ENCODE data around the gene CERS6. TPM values are rescaled to one million over a fixed set of nuclear protein-coding genes. Genes with fewer than 3 reads are reported as not detected.

The CERS6 gene
- total RNA-seq, 8 experiments from 2014 or later, result 18.2 to 59.9 (median 39.7) TPM

GRCh38 chr2:168562971-168563370 is 106.9 kb downstream of the CERS6 start:
- no peak for ATAC-seq (replicated peaks in 6 of 8)
- Histone ChIP-seq H3K27ac (no peak overlapping the region), H3K4me3 (no peak overlapping the region), H3K4me1 (replicated peaks in 1 of 2) (peaks cover 0 to 19% of the 10 kb centered on the region in 2 donors)
- 80 to 100% (median 100%) methylated on average over 1 of the region's 1 CpG; no CpG with 5 or more reads in 2 of the 10 experiments for WGBS, 10 experiments
- in situ Hi-C loops (cut with MboI; ENCODE audit: low pct_unique_long_range_greater_than_20kb in 2 of 9, low sequenced_read_pairs in 9 of 9, unreplicated experiment in 9 of 9), result no loop called here

GRCh38 chr2:168564641-168565040 is 108.6 kb downstream of the CERS6 start:
- ATAC-seq (replicated peaks in 6 of 8), result no peak
- in situ Hi-C loops (cut with MboI; ENCODE audit: low pct_unique_long_range_greater_than_20kb in 2 of 9, low sequenced_read_pairs in 9 of 9, unreplicated experiment in 9 of 9), result no loop called here
- no peak overlapping the region for H3K4me3 ChIP-seq
- H3K4me1 ChIP-seq (replicated peaks in 1 of 2), result peaks cover 7 to 34% of the 10 kb centered on the region in 2 donors
- H3K27ac ChIP-seq, result no peak overlapping the region

GRCh38 chr2:168565112-168565511 is 109.0 kb downstream of the CERS6 start:
- peak in 1 of 8 experiments; percentile 43 for ATAC-seq (replicated peaks in 6 of 8)
- peaks cover 7 to 34% of the 10 kb centered on the region in 2 donors for H3K4me1 ChIP-seq (replicated peaks in 1 of 2)
- H3K4me3 ChIP-seq, result no peak overlapping the region
- no peak overlapping the region for H3K27ac ChIP-seq
- 58 to 100% (median 85%) methylated on average over 1 to 6 of the region's 6 CpGs for WGBS, 10 experiments
- in situ Hi-C loops (cut with MboI; ENCODE audit: low pct_unique_long_range_greater_than_20kb in 2 of 9, low sequenced_read_pairs in 9 of 9, unreplicated experiment in 9 of 9), result no loop called here

- H3K4me3 ChIP-seq, result no peak overlapping the region
- H3K4me1 ChIP-seq (replicated peaks in 1 of 2), result peaks cover 7 to 34% of the 10 kb centered on the region in 2 donors
- in situ Hi-C loops (cut with MboI; ENCODE audit: low pct_unique_long_range_greater_than_20kb in 2 of 9, low sequenced_read_pairs in 9 of 9, unreplicated experiment in 9 of 9), result no loop called here
- no peak overlapping the region for H3K27ac ChIP-seq
- 56 to 100% (median 100%) methylated on average over 1 to 2 of the region's 2 CpGs; no CpG with 5 or more reads in 1 of the 10 experiments for WGBS, 10 experiments
- ATAC-seq (replicated peaks in 6 of 8), result peak in 3 of 8 experiments; percentile 42 to 66 (median 57)
Observed at GRCh38 chr2:168565512-168565911, 109.4 kb downstream of the CERS6 start.

- peaks cover 7 to 34% of the 10 kb centered on the region in 2 donors for H3K4me1 ChIP-seq (replicated peaks in 1 of 2)
- ATAC-seq (replicated peaks in 6 of 8), result peak in 2 of 8 experiments; percentile 29 to 56
- H3K27ac ChIP-seq, result no peak overlapping the region
- H3K4me3 ChIP-seq, result no peak overlapping the region
- in situ Hi-C loops (cut with MboI; ENCODE audit: low pct_unique_long_range_greater_than_20kb in 2 of 9, low sequenced_read_pairs in 9 of 9, unreplicated experiment in 9 of 9), result no loop called here
Observed at GRCh38 chr2:168566974-168567665, 111.0 kb downstream of the CERS6 start.

GRCh38 chr2:168567836-168568235 is 111.8 kb downstream of the CERS6 start:
- Histone ChIP-seq H3K4me3 (no peak overlapping the region), H3K4me1 (replicated peaks in 1 of 2) (peaks cover 9 to 34% of the 10 kb centered on the region in 2 donors), H3K27ac (no peak overlapping the region)
- ATAC-seq (replicated peaks in 6 of 8), result peak in 3 of 8 experiments; percentile 11 to 24 (median 13)
- 49 to 100% (median 66%) methylated on average over 2 to 4 of the region's 4 CpGs; no CpG with 5 or more reads in 2 of the 10 experiments for WGBS, 10 experiments
- in situ Hi-C loops (cut with MboI; ENCODE audit: low pct_unique_long_range_greater_than_20kb in 2 of 9, low sequenced_read_pairs in 9 of 9, unreplicated experiment in 9 of 9), result no loop called here

- WGBS, 10 experiments, result 86 to 100% (median 92%) methylated on average over 1 to 6 of the region's 6 CpGs; no CpG with 5 or more reads in 1 of the 10 experiments
- no peak overlapping the region for H3K27ac ChIP-seq
- H3K4me3 ChIP-seq, result no peak overlapping the region
- in situ Hi-C loops (cut with MboI; ENCODE audit: low pct_unique_long_range_greater_than_20kb in 2 of 9, low sequenced_read_pairs in 9 of 9, unreplicated experiment in 9 of 9), result no loop called here
- ATAC-seq (replicated peaks in 6 of 8), result peak in 4 of 8 experiments; percentile 31 to 49 (median 35)
- H3K4me1 ChIP-seq (replicated peaks in 1 of 2), result peaks cover 12 to 36% of the 10 kb centered on the region in 2 donors
Observed at GRCh38 chr2:168568476-168569267, 112.6 kb downstream of the CERS6 start.

- Histone ChIP-seq H3K4me3 (no peak overlapping the region), H3K4me1 (replicated peaks in 1 of 2) (peaks cover 12 to 31% of the 10 kb centered on the region in 2 donors), H3K27ac (no peak overlapping the region)
- WGBS, 10 experiments, result 67 to 100% (median 93%) methylated on average over 1 to 5 of the region's 5 CpGs; no CpG with 5 or more reads in 2 of the 10 experiments
- no peak for ATAC-seq (replicated peaks in 6 of 8)
- in situ Hi-C loops (cut with MboI; ENCODE audit: low pct_unique_long_range_greater_than_20kb in 2 of 9, low sequenced_read_pairs in 9 of 9, unreplicated experiment in 9 of 9), result no loop called here
Observed at GRCh38 chr2:168571061-168571460, 115.0 kb downstream of the CERS6 start.

- H3K27ac ChIP-seq, result peak overlapping the region in 1 of 2 donors; percentile 44
- H3K4me3 ChIP-seq, result no peak overlapping the region
- H3K4me1 ChIP-seq (replicated peaks in 1 of 2), result peaks cover 12 to 14% of the 10 kb centered on the region in 2 donors
- in situ Hi-C loops (cut with MboI; ENCODE audit: low pct_unique_long_range_greater_than_20kb in 2 of 9, low sequenced_read_pairs in 9 of 9, unreplicated experiment in 9 of 9), result no loop called here
- WGBS, 10 experiments, result 83 to 100% (median 92%) methylated on average over 1 of the region's 1 CpG; no CpG with 5 or more reads in 4 of the 10 experiments
- peak in 7 of 8 experiments; percentile 35 to 63 (median 59) for ATAC-seq (replicated peaks in 6 of 8)
Observed at GRCh38 chr2:168573128-168573903, 117.2 kb downstream of the CERS6 start.

- Histone ChIP-seq H3K4me1 (replicated peaks in 1 of 2) (peaks cover 2 to 5% of the 10 kb centered on the region in 2 donors), H3K4me3 (no peak overlapping the region), H3K27ac (no peak overlapping the region)
- WGBS, 10 experiments, result 33 to 95% (median 83%) methylated on average over 1 to 4 of the region's 4 CpGs; no CpG with 5 or more reads in 2 of the 10 experiments
- ATAC-seq (replicated peaks in 6 of 8), result peak in 2 of 8 experiments; percentile 30 to 53
- in situ Hi-C loops (cut with MboI; ENCODE audit: low pct_unique_long_range_greater_than_20kb in 2 of 9, low sequenced_read_pairs in 9 of 9, unreplicated experiment in 9 of 9), result no loop called here
Observed at GRCh38 chr2:168574856-168575630, 119.0 kb downstream of the CERS6 start.

GRCh38 chr2:168577885-168578284 is 121.8 kb downstream of the CERS6 start:
- ATAC-seq (replicated peaks in 6 of 8), result peak in 2 of 8 experiments; percentile 68 to 79
- in situ Hi-C loops (cut with MboI; ENCODE audit: low pct_unique_long_range_greater_than_20kb in 2 of 9, low sequenced_read_pairs in 9 of 9, unreplicated experiment in 9 of 9), result no loop called here

GRCh38 chr2:168583064-168583709 is 127.1 kb downstream of the CERS6 start:
- no peak overlapping the region for H3K27ac ChIP-seq
- H3K4me1 ChIP-seq (replicated peaks in 1 of 2), result peaks cover 0 to 13% of the 10 kb centered on the region in 2 donors
- ATAC-seq (replicated peaks in 6 of 8), result peak in 3 of 8 experiments; percentile 26 to 60 (median 54)
- WGBS, 10 experiments, result 22 to 100% (median 77%) methylated on average over 1 to 5 of the region's 5 CpGs; no CpG with 5 or more reads in 1 of the 10 experiments
- in situ Hi-C loops (cut with MboI; ENCODE audit: low pct_unique_long_range_greater_than_20kb in 2 of 9, low sequenced_read_pairs in 9 of 9, unreplicated experiment in 9 of 9), result no loop called here
- no peak overlapping the region for H3K4me3 ChIP-seq

More at GRCh38 chr2:168577885-168578284, 121.8 kb downstream of the CERS6 start:
- H3K4me1 ChIP-seq (replicated peaks in 1 of 2), result peaks cover 2 to 5% of the 10 kb centered on the region in 2 donors
- no peak overlapping the region for H3K4me3 ChIP-seq
- no peak overlapping the region for H3K27ac ChIP-seq
- WGBS, 10 experiments, result 24 to 100% (median 80%) methylated on average over 1 to 5 of the region's 5 CpGs; no CpG with 5 or more reads in 3 of the 10 experiments
